KMS-11 (cell line): ENCODE results near the gene TMF1.

Source experiments
- H2AFZ ChIP-seq: fragments of 200-600 bp; sonication (generic); 2 replicates; pipeline ENCODE4 v1.6.1; 2016; ENCODE audit warnings: antibody characterized with exemption, mixed run types, low read depth
- H3K27ac ChIP-seq: fragments of 200-600 bp; sonication (generic); 2 replicates; pipeline ENCODE4 v1.6.1; 2016; ENCODE audit warnings: mild to moderate bottlenecking, mixed run types
- H3K27me3 ChIP-seq: fragments of 200-600 bp; sonication (generic); 2 replicates; pipeline ENCODE4 v1.6.1; 2017; ENCODE audit warnings: mild to moderate bottlenecking, low read depth, mixed run types, moderate library complexity; ENCODE audit not compliant: insufficient read depth
- H3K36me3 ChIP-seq: fragments of 200-600 bp; sonication (generic); 2 replicates; pipeline ENCODE4 v1.6.1; 2017; ENCODE audit warnings: mild to moderate bottlenecking, mixed run types; ENCODE audit not compliant: insufficient read depth
- H3K4me1 ChIP-seq: fragments of 200-600 bp; sonication (generic); 2 replicates; pipeline ENCODE4 v1.6.1; 2016; ENCODE audit warnings: mild to moderate bottlenecking, low read depth, mixed run types; ENCODE audit not compliant: poor library complexity, severe bottlenecking
- H3K4me2 ChIP-seq: fragments of 200-600 bp; sonication (generic); 2 replicates; pipeline ENCODE4 v1.7.0; 2016; ENCODE audit warnings: mild to moderate bottlenecking, mixed run types
- H3K4me3 ChIP-seq: fragments of 200-600 bp; sonication (generic); IDR thresholded peaks from 2 replicates; pipeline ENCODE4 v1.6.1; 2017; ENCODE audit warnings: low read depth, low read length, mixed read lengths; ENCODE audit not compliant: insufficient read depth
- H3K79me2 ChIP-seq: fragments of 200-600 bp; sonication (generic); 2 replicates; pipeline ENCODE4 v1.6.1; 2016; ENCODE audit warnings: low read depth, mixed run types; ENCODE audit not compliant: insufficient read depth
- H3K9ac ChIP-seq: fragments of 200-600 bp; sonication (generic); 2 replicates; pipeline ENCODE4 v1.6.1; 2016; ENCODE audit warnings: mild to moderate bottlenecking, mixed run types
- H4K20me1 ChIP-seq: fragments of 200-600 bp; sonication (generic); 2 replicates; pipeline ENCODE4 v1.6.1; 2016; ENCODE audit warnings: mild to moderate bottlenecking, mixed run types; ENCODE audit not compliant: insufficient read depth
- TF ChIP-seq, protein P1 (sequence below): fragments of 200-600 bp; sonication (generic); conservative IDR thresholded peaks from 2 replicates; pipeline ENCODE4 v1.6.1; 2017; ENCODE audit warnings: low read depth, mild to moderate bottlenecking, antibody characterized with exemption, low read length, moderate library complexity, mixed read lengths

The TMF1 gene

DNA sequence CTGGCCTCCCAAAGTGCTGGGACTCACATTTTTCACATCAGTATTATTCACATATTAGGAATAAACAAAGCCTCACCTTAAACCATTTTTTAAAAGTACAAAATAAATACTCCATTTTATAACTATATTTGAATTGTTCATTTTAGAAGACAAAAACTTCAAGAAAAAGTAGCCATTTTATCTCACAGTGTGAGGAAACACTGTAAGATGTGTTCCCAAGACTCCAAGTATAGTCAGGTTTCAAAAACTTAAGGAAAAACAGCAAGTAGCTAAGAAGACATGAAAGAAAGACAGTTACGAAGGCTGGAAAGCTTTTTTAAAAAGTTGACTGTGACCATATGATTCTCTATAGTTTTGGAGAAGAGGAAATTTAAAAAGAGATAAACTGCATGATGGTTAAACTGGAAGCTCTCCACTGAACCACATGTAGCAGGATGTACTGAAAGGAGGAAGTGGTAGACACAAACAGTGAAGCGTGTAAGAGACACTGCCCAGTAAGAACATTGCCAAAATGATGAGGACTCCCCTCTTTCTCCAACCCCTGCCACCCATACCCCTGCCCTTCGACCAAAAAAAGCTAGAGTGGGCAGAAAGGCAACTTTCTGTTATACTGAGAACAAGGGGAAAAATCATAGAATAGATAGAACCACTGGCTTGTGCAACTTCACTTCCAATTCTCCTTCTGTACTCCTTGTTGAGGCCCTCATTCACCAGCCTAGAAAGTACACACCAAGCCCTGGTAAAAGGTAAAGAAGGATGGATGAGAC lies 6.2 kb upstream of the TMF1 start:
- Histone ChIP-seq H3K4me1 (peaks cover under 1% of the 10 kb centered on the region), H3K36me3 (no peaks in the 10 kb centered on the region), H3K27me3 (no peaks in the 10 kb centered on the region), H3K4me2 (no peak overlapping the region), H3K9ac (no peak overlapping the region), H4K20me1 (no peaks in the 10 kb centered on the region), H3K27ac (no peak overlapping the region), H2AFZ (no peak overlapping the region), H3K4me3 (no peak overlapping the region), H3K79me2 (no peaks in the 10 kb centered on the region)
- TF ChIP-seq, protein P1, sequence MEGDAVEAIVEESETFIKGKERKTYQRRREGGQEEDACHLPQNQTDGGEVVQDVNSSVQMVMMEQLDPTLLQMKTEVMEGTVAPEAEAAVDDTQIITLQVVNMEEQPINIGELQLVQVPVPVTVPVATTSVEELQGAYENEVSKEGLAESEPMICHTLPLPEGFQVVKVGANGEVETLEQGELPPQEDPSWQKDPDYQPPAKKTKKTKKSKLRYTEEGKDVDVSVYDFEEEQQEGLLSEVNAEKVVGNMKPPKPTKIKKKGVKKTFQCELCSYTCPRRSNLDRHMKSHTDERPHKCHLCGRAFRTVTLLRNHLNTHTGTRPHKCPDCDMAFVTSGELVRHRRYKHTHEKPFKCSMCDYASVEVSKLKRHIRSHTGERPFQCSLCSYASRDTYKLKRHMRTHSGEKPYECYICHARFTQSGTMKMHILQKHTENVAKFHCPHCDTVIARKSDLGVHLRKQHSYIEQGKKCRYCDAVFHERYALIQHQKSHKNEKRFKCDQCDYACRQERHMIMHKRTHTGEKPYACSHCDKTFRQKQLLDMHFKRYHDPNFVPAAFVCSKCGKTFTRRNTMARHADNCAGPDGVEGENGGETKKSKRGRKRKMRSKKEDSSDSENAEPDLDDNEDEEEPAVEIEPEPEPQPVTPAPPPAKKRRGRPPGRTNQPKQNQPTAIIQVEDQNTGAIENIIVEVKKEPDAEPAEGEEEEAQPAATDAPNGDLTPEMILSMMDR = no peak

DNA sequence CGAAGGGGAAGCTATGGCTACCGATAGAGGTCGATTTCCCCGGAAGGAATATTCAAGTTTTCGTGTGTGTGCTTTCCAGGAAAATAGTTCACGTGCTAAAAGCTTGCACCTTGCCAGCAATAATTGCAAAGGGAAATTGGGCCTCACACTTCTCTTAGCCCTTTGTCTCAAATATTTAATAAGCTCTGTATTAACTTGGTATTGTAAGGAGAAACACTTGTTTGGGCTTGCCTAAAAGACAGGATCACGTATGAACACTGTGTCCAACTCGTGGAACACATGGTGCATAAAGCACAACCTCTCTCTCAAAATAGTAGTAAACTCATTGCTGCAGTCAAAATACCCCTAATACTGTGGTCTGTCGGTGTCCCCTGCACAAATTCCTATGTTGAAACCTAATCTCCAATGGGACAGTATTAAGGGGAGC lies 352 bp upstream of the TMF1 start:
- H4K20me1 ChIP-seq = no peaks in the 10 kb centered on the region
- no peak overlapping the region for H3K4me3 ChIP-seq
- H3K79me2 ChIP-seq = peaks cover 24% of the 10 kb centered on the region
- H2AFZ ChIP-seq = peak overlapping the region; percentile 68; the same call in 1 of the 2 replicates
- peak overlapping the region; percentile 69 for H3K9ac ChIP-seq
- peaks cover 18% of the 10 kb centered on the region for H3K4me1 ChIP-seq
- H3K36me3 ChIP-seq = no peaks in the 10 kb centered on the region
- TF ChIP-seq, protein P1 = no peak
- peak overlapping the region; percentile 68 for H3K4me2 ChIP-seq
- no peaks in the 10 kb centered on the region for H3K27me3 ChIP-seq
- peak overlapping the region; percentile 69 for H3K27ac ChIP-seq

DNA sequence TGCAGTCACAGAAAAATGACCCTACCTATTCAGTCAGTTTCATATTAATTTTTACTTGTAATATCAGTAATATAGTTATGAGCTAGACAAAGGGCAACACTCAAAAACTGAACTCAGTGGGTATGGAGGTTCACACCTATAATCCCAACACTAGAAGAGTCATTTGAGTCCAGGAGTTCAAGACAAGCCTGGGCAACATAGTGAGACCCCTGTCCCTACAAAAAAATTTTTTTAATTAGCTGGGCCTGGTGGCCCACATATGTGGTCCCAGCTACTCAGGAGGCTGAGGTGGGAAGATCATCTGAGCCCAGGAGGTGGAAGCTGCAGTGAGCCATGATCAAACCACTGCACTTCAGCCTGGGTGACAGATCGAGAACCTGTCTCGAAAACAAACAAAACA lies 3.1 kb downstream of the TMF1 start:
- Histone ChIP-seq H2AFZ (no peak overlapping the region), H3K36me3 (no peaks in the 10 kb centered on the region), H3K9ac (no peak overlapping the region), H3K27ac (no peak overlapping the region), H3K79me2 (peaks cover 24% of the 10 kb centered on the region), H3K27me3 (no peaks in the 10 kb centered on the region), H3K4me3 (no peak overlapping the region), H4K20me1 (no peaks in the 10 kb centered on the region), H3K4me2 (no peak overlapping the region), H3K4me1 (peaks cover 18% of the 10 kb centered on the region)
- TF ChIP-seq, protein P1 = no peak

DNA sequence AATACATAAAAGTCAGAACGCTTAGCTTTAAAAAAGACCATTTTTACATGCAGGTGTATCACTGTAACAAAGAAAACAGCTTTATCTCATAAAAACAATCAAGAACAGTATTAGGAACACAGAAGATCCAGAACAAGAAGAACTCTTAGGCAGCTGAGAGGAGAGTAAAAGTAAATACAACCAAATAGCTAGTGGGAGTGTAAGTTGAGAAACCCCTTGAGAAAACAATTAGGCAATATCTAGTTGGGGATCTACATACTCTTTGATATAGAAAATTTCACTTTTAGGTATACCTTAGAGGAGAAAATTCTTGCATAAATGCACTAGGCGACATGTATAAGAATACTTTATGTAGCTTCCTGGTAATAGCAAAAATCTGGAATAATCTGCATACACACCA lies 7.5 kb downstream of the TMF1 start:
- no peak overlapping the region for H3K4me2 ChIP-seq
- no peak overlapping the region for H3K4me3 ChIP-seq
- no peaks in the 10 kb centered on the region for H3K36me3 ChIP-seq
- H3K79me2 ChIP-seq = peaks cover 7% of the 10 kb centered on the region
- no peak overlapping the region for H3K9ac ChIP-seq
- no peaks in the 10 kb centered on the region for H4K20me1 ChIP-seq
- no peak overlapping the region for H3K27ac ChIP-seq
- H3K4me1 ChIP-seq = peaks cover 4% of the 10 kb centered on the region
- H3K27me3 ChIP-seq = no peaks in the 10 kb centered on the region
- no peak overlapping the region for H2AFZ ChIP-seq
- TF ChIP-seq, protein P1 = no peak
